Bronchial epithelial cell (primary cell): ENCODE results near the gene EOGT. TPM values are rescaled to one million over a fixed set of nuclear protein-coding genes. Genes with fewer than 3 reads are reported as not detected.

ENCODE experiments used
- DNase-seq: peaks from one replicate; pipeline ENCODE4 v3.0.0-alpha.2; 2010; ENCODE audit warnings: low read depth
- FAIRE-seq: peaks from 2 replicates; lab custom pipeline; 2011; peaks lifted over from hg19 to GRCh38; lab: Jason Lieb, UNC
- H3K27me3 ChIP-seq: 2 replicates; pipeline ENCODE4 v1.5.1; 2011; ENCODE audit warnings: low read length; ENCODE audit not compliant: control insufficient read depth, insufficient read depth
- H3K36me3 ChIP-seq: 2 replicates; pipeline ENCODE4 v1.5.1; 2011; ENCODE audit warnings: low read length; ENCODE audit not compliant: control insufficient read depth, insufficient read depth
- H3K4me3 ChIP-seq: 2 replicates; pipeline ENCODE4 v1.5.1; 2011; ENCODE audit warnings: mild to moderate bottlenecking, low read depth, low read length, control low read depth
- total RNA-seq: library from RNA; depleted of rRNA; stranded (reverse); fragments of >200 nt; gene quantifications from 2 replicates; pipeline ENCODE4 v1.2.1, GENCODE V29; 2014
- TF ChIP-seq, protein P1 (sequence below): IDR thresholded peaks from 2 replicates; pipeline ENCODE4 v1.5.1; 2011; ENCODE audit warnings: mild to moderate bottlenecking, moderate library complexity, low read length, control low read depth, inconsistent platforms; ENCODE audit not compliant: insufficient read depth, severe bottlenecking

EOGT gene
- total RNA-seq, 1 donor from 2014 or later: 33.2 TPM

DNA sequence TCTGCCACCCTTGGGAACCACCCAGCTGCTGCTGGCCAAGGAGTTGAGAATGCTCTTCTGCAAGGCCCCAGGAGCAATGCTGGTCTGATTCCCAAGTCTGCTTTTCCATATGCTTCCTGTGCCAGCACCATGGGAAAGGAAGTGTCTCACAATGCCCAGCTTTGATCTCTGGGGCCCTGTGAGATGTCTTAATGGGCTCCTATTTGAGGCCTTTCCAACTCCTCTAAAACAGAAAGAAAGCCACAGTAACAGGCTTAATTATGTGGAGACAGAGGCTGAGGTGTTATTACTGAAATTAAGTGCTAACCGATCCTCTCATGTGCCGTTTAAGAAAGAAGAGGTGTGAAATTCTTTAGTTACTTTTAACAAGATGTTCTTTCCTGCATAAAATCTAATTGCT is 4.5 kb downstream of the EOGT start:
- H3K4me3 ChIP-seq: no peak overlapping the region
- no peak for FAIRE-seq
- TF ChIP-seq, protein P1, sequence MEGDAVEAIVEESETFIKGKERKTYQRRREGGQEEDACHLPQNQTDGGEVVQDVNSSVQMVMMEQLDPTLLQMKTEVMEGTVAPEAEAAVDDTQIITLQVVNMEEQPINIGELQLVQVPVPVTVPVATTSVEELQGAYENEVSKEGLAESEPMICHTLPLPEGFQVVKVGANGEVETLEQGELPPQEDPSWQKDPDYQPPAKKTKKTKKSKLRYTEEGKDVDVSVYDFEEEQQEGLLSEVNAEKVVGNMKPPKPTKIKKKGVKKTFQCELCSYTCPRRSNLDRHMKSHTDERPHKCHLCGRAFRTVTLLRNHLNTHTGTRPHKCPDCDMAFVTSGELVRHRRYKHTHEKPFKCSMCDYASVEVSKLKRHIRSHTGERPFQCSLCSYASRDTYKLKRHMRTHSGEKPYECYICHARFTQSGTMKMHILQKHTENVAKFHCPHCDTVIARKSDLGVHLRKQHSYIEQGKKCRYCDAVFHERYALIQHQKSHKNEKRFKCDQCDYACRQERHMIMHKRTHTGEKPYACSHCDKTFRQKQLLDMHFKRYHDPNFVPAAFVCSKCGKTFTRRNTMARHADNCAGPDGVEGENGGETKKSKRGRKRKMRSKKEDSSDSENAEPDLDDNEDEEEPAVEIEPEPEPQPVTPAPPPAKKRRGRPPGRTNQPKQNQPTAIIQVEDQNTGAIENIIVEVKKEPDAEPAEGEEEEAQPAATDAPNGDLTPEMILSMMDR: no peak
- peaks cover 11% of the 10 kb centered on the region for H3K36me3 ChIP-seq
- no peak for DNase-seq
- H3K27me3 ChIP-seq: no peaks in the 10 kb centered on the region

DNA sequence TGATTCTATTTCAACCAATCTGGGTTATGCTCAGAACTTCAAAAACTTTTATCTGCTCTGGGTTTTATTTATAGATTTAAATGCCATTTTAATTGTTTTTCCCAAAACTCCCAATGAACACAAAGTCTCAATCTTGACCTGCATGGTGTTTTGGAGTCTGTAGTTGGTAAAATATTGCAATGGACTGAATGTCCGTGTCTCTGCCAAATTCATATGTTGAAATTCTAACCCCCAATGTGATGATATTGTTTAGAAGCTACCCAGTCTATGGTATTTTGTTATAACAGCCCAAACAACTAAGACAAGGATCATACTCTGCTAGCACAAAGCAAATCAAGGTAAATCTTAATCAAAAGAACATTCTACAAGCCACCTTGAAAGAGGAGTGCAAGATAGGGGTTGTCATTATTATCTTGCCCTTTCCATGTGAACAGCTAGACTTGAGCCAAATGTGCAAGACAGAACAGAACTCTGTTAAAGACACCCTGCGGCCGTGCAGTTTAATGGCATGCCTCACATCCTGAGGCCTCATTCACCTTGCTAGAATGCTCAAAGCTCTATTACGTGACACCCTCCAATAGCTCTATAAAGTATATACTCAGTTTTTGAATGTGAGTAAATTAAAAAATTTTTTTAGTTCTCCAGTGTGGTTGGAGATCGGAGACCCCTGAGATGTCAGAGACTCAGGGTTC is 7.5 kb downstream of the EOGT start:
- Histone ChIP-seq H3K4me3 (no peak overlapping the region), H3K27me3 (no peaks in the 10 kb centered on the region), H3K36me3 (peaks cover 16% of the 10 kb centered on the region)
- TF ChIP-seq, protein P1: no peak
- FAIRE-seq (no peak), DNase-seq (no peak)

DNA sequence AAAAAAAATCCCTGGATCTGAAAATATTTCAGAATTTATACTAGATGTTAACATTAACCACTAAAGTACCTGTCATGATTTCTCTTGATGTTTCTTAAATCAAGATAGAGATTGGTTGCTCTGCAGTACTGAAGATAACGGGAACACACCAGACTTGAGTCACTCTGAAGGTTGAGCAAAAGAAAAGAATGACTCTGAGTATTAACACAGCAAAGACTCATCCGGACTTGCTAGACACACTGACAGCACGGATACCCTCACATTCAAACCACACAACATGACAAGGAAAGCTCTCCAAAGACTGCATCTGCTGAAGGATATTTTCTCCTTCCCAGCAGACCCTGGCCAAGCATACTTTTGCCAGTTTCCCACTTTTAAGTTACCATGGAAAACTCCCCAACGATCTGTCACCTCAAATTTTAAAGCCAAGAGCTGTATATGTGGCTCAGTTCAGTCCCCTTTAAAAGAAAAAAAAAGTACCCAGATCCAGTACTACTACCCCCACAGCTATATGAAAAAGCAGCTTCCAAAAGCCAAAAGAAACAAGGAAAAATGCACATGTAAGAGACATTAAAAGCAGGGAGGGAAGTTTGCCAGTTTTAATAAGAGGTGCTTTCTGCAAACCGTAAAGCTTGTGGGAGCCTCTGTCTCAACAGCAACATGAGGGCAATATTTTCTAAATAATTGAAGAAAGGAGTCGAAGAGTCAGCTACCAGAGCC is 8.3 kb downstream of the EOGT start:
- no peak for FAIRE-seq
- no peaks in the 10 kb centered on the region for H3K27me3 ChIP-seq
- no peak for DNase-seq
- TF ChIP-seq, protein P1: no peak
- peaks cover 16% of the 10 kb centered on the region for H3K36me3 ChIP-seq
- H3K4me3 ChIP-seq: no peak overlapping the region

DNA sequence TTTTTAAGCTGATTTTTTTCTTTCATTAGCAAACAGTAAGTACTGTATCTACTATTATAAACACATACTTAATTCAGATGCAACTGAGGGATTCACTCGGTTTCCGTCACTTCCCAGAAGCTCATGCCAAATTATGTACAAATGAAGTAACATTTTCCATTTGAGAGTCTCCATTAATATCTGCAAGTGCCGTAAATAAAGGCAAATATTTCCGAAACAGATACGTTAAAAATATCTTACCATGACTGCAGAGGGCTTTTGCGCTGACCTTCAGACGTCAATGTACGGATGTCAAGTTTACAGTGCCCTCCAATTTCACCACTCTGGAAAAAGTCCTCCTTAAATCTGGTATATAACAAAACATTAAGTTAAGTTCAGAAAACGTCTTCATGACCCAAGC is 9.3 kb downstream of the EOGT start:
- peaks cover 14% of the 10 kb centered on the region for H3K36me3 ChIP-seq
- DNase-seq (no peak), FAIRE-seq (no peak)
- H3K4me3 ChIP-seq: no peak overlapping the region
- TF ChIP-seq, protein P1: no peak
- no peaks in the 10 kb centered on the region for H3K27me3 ChIP-seq

DNA sequence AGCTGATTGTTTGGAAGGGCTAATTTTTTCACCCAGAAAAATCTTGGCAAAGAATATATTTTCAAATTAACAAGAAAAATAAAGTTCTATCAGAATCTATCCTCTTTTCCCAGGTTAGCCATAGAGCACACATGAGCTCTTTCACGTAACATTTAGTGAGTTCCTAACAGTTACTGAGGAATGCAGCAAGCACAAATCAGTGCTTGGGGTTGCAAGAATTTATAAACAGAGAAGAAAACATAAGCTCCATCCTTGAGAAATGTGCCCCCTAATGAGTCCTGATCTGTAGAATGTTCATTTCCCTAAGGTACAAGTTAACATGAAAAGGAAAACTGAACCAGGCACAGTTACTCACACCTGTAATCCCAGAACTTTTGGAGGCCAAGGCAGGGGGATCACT is 13.9 kb downstream of the EOGT start:
- no peak for FAIRE-seq
- Histone ChIP-seq H3K4me3 (no peak overlapping the region), H3K27me3 (no peaks in the 10 kb centered on the region), H3K36me3 (peaks cover 19% of the 10 kb centered on the region)
- no peak for DNase-seq
- TF ChIP-seq, protein P1: no peak

DNA sequence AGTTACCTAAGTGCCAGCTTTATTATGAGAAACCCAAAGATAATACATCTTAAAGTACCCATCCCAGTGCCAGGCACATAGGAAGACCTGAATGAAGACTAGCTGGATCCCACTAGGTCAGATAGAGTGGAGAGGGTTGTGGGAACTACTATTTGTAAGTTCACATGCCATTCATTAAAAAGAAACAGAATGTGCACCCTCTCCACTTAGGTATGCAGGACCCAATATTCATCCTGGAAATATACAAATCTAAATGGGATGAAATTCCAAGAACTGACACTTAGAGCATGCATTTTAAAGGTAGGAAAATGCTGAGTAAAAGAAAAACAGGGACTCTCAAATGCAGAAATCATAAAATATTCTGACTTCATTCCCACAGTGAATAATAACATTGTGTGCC is 14.3 kb downstream of the EOGT start:
- TF ChIP-seq, protein P1: no peak
- DNase-seq (no peak), FAIRE-seq (no peak)
- Histone ChIP-seq H3K4me3 (no peak overlapping the region), H3K36me3 (peaks cover 17% of the 10 kb centered on the region), H3K27me3 (no peaks in the 10 kb centered on the region)
